BLaER1 (cell line): ENCODE results near the gene PARD3.

Source experiments
- H3K27ac ChIP-seq: shearing (Covaris generic); formaldehyde crosslinking; 2 replicates; pipeline ENCODE4 v1.8.1; 2022
- H3K27me3 ChIP-seq: shearing (Covaris generic); formaldehyde crosslinking; 2 replicates; pipeline ENCODE4 v1.8.1; 2022
- H3K36me3 ChIP-seq: shearing (Covaris generic); formaldehyde crosslinking; 2 replicates; pipeline ENCODE4 v1.8.1; 2022
- H3K4me1 ChIP-seq: shearing (Covaris generic); formaldehyde crosslinking; 2 replicates; pipeline ENCODE4 v1.8.1; 2022
- H3K4me2 ChIP-seq: shearing (Covaris generic); formaldehyde crosslinking; 2 replicates; pipeline ENCODE4 v1.8.1; 2022
- H3K4me3 ChIP-seq: shearing (Covaris generic); formaldehyde crosslinking; 2 replicates; pipeline ENCODE4 v1.8.1; 2022
- H3K9ac ChIP-seq: shearing (Covaris generic); formaldehyde crosslinking; 2 replicates; pipeline ENCODE4 v1.8.1; 2022
- H3K9me3 ChIP-seq: shearing (Covaris generic); formaldehyde crosslinking; 2 replicates; pipeline ENCODE4 v1.8.1; 2022
- H4K20me1 ChIP-seq: shearing (Covaris generic); formaldehyde crosslinking; 2 replicates; pipeline ENCODE4 v1.8.1; 2022
- Cebpa-rat ChIP-seq: shearing (Covaris generic); IDR thresholded peaks from 2 replicates; pipeline ENCODE4 v1.8.1; 2022

Gene PARD3

GRCh38 chr10:34113504-34114225 lies 701.4 kb downstream of the PARD3 start:
- no peak overlapping the region for H3K4me3 ChIP-seq
- no peaks in the 10 kb centered on the region for H4K20me1 ChIP-seq
- TF ChIP-seq Cebpa-rat = no peak
- H3K36me3 ChIP-seq = peaks cover 28% of the 10 kb centered on the region
- no peak overlapping the region for H3K4me2 ChIP-seq
- H3K27ac ChIP-seq = no peak overlapping the region
- no peaks in the 10 kb centered on the region for H3K27me3 ChIP-seq
- H3K9ac ChIP-seq = no peak overlapping the region
- H3K9me3 ChIP-seq = no peaks in the 10 kb centered on the region; the same call in 1 of the 2 replicates
- no peaks in the 10 kb centered on the region for H3K4me1 ChIP-seq

- H3K9me3 ChIP-seq = no peaks in the 10 kb centered on the region; the same call in 1 of the 2 replicates
- no peak overlapping the region for H3K4me3 ChIP-seq
Measured at GRCh38 chr10:34112171-34112782, 702.8 kb downstream of the PARD3 start.

GRCh38 chr10:34111179-34111578 lies 703.9 kb downstream of the PARD3 start:
- H3K9ac ChIP-seq = no peak overlapping the region

More at GRCh38 chr10:34112171-34112782, 702.8 kb downstream of the PARD3 start:
- Histone ChIP-seq H4K20me1 (no peaks in the 10 kb centered on the region), H3K27ac (no peak overlapping the region), H3K9ac (no peak overlapping the region), H3K4me2 (no peak overlapping the region), H3K36me3 (peaks cover 18% of the 10 kb centered on the region), H3K4me1 (no peaks in the 10 kb centered on the region), H3K27me3 (no peaks in the 10 kb centered on the region)
- no peak for TF ChIP-seq Cebpa-rat

GRCh38 chr10:34109952-34110702 lies 705.0 kb downstream of the PARD3 start:
- no peak for TF ChIP-seq Cebpa-rat

More at GRCh38 chr10:34111179-34111578, 703.9 kb downstream of the PARD3 start:
- no peaks in the 10 kb centered on the region; the same call in 1 of the 2 replicates for H3K9me3 ChIP-seq
- peaks cover 1% of the 10 kb centered on the region for H3K4me1 ChIP-seq
- no peak overlapping the region for H3K27ac ChIP-seq
- H4K20me1 ChIP-seq = no peaks in the 10 kb centered on the region
- H3K4me3 ChIP-seq = no peak overlapping the region
- peaks cover 14% of the 10 kb centered on the region for H3K36me3 ChIP-seq
- H3K4me2 ChIP-seq = no peak overlapping the region
- H3K27me3 ChIP-seq = no peaks in the 10 kb centered on the region
- TF ChIP-seq Cebpa-rat = no peak

GRCh38 chr10:34109495-34109894 lies 705.6 kb downstream of the PARD3 start:
- Histone ChIP-seq H3K4me2 (peak overlapping the region; percentile 23; the same call in 1 of the 2 replicates), H3K27me3 (no peaks in the 10 kb centered on the region), H3K9me3 (no peaks in the 10 kb centered on the region; the same call in 1 of the 2 replicates), H3K36me3 (peaks cover 14% of the 10 kb centered on the region), H4K20me1 (no peaks in the 10 kb centered on the region), H3K4me1 (peaks cover 18% of the 10 kb centered on the region), H3K27ac (no peak overlapping the region), H3K4me3 (no peak overlapping the region), H3K9ac (no peak overlapping the region)
- TF ChIP-seq Cebpa-rat = no peak

More at GRCh38 chr10:34109952-34110702, 705.0 kb downstream of the PARD3 start:
- no peak overlapping the region for H3K4me3 ChIP-seq
- no peaks in the 10 kb centered on the region; the same call in 1 of the 2 replicates for H3K9me3 ChIP-seq
- no peaks in the 10 kb centered on the region for H3K27me3 ChIP-seq
- peaks cover 14% of the 10 kb centered on the region for H3K36me3 ChIP-seq
- H3K4me2 ChIP-seq = peak overlapping the region; percentile 23
- no peak overlapping the region for H3K27ac ChIP-seq
- no peaks in the 10 kb centered on the region for H4K20me1 ChIP-seq
- H3K9ac ChIP-seq = no peak overlapping the region
- peaks cover 12% of the 10 kb centered on the region for H3K4me1 ChIP-seq

- H3K4me1 ChIP-seq = peaks cover 22% of the 10 kb centered on the region
- H3K9ac ChIP-seq = no peak overlapping the region
- no peak overlapping the region for H3K4me2 ChIP-seq
Measured at GRCh38 chr10:34107626-34108516, 707.2 kb downstream of the PARD3 start.

GRCh38 chr10:34106356-34106885 lies 708.7 kb downstream of the PARD3 start:
- TF ChIP-seq Cebpa-rat = no peak
- Histone ChIP-seq H3K4me3 (no peak overlapping the region), H3K4me1 (peaks cover 22% of the 10 kb centered on the region), H3K4me2 (peak overlapping the region; percentile 78), H4K20me1 (no peaks in the 10 kb centered on the region), H3K36me3 (peaks cover 13% of the 10 kb centered on the region), H3K9me3 (peaks cover under 1% of the 10 kb centered on the region; the same call in 1 of the 2 replicates), H3K9ac (no peak overlapping the region), H3K27me3 (no peaks in the 10 kb centered on the region), H3K27ac (no peak overlapping the region)

More at GRCh38 chr10:34107626-34108516, 707.2 kb downstream of the PARD3 start:
- peaks cover 14% of the 10 kb centered on the region for H3K36me3 ChIP-seq
- no peak overlapping the region for H3K4me3 ChIP-seq
- H3K27ac ChIP-seq = no peak overlapping the region
- H4K20me1 ChIP-seq = no peaks in the 10 kb centered on the region
- no peaks in the 10 kb centered on the region for H3K27me3 ChIP-seq
- no peaks in the 10 kb centered on the region; the same call in 1 of the 2 replicates for H3K9me3 ChIP-seq
- no peak for TF ChIP-seq Cebpa-rat

GRCh38 chr10:34104829-34105572 lies 710.1 kb downstream of the PARD3 start:
- no peaks in the 10 kb centered on the region for H3K36me3 ChIP-seq
- TF ChIP-seq Cebpa-rat = no peak
- no peaks in the 10 kb centered on the region for H4K20me1 ChIP-seq
- no peak overlapping the region for H3K27ac ChIP-seq
- peak overlapping the region; percentile 78 for H3K4me2 ChIP-seq
- H3K4me1 ChIP-seq = peaks cover 22% of the 10 kb centered on the region
- peaks cover 15% of the 10 kb centered on the region for H3K9me3 ChIP-seq
- no peak overlapping the region for H3K9ac ChIP-seq
- H3K27me3 ChIP-seq = no peaks in the 10 kb centered on the region
- H3K4me3 ChIP-seq = no peak overlapping the region; the same call in 1 of the 2 replicates
